Stimulated activated CD8-positive, alpha-beta memory T cell treated with anti-CD3 and anti-CD28 coated beads, Interleukin-4, amount 100 ng/mL, for 24 hours (primary cell): ENCODE measurements around the gene PTPRN2.
"Not testable (repeated sequence)": the region's sequence is repeated elsewhere in the genome, so short reads cannot be mapped to it uniquely, and the experiment has no call there.

Experiments
- DNase-seq: peaks from one replicate; pipeline ENCODE4 v3.0.0-alpha.2; 2020; ENCODE audit warnings: low read depth

Gene PTPRN2

DNA sequence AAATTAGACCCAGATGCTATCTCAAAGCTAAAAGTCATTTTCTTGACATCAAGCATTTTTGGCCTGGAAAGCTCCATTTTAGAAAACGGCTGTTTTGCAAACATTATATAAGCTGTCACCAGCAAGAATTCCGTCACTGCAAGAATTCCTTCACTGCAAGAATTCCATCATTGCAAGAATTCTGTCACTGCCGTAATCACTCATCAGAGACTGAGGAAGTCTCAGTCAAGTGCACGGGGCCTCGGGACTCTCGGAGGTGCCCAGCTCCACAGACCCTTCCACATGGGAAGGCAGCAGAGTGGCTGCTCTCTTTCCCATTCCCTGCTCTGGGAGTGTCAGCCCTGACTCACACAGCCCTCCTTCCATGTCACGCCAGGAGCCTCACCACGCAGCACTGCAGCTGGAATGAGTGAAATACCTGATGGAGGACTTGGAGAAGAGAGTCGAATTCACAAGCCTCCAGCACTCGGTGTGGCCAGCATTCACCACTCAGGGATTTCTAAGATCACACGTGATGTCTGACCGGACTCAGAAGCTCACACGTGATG is 168.3 kb downstream of the PTPRN2 start:
- no peak for DNase-seq

DNA sequence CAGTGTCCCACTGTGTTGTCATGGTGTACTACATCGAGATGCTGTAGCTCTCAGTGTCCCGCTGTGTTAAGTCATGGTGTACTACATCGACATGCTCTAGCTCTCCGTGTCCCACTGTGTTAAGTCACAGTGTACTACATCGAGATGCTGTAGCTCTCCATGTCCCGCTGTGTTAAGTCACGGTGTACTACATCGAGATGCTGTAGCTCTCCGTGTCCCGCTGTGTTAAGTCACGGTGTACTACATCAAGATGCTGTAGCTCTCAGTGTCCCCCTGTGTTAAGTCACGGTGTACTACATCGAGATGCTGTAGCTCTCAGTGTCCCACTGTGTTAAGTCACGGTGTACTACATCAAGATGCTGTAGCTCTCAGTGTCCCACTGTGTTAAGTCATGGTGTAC is 169.2 kb downstream of the PTPRN2 start:
- DNase-seq, result not testable (repeated sequence)

DNA sequence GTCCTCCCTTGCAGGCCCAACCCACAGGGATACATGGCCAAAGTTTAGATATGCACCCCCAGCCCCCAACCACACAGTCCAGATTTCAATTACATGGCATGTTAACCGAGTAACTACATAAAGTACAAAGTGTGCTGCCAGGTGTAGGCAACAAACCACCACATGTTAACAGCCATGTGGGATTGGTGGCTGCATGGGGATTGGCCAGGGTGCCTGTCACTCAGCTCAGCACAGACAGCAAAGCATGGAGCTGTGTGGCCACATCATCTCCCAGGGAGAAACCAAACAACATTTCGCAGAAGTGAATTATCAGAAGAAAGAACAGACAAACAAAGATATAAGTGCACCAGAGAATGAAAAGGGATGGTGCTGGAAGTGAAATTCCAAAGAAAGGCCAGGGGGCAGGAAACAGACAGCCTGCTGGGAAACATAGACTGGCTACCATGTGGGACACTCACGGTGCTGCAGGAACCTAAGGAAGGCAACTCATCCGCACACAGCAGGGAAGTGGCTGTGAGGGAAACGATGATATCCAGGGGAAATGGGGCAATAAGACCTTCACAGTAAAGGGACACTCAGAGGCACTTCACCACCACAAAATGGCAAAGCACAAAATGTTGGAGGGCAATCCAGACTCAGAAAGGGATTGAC is 171.2 kb downstream of the PTPRN2 start:
- DNase-seq, result no peak

DNA sequence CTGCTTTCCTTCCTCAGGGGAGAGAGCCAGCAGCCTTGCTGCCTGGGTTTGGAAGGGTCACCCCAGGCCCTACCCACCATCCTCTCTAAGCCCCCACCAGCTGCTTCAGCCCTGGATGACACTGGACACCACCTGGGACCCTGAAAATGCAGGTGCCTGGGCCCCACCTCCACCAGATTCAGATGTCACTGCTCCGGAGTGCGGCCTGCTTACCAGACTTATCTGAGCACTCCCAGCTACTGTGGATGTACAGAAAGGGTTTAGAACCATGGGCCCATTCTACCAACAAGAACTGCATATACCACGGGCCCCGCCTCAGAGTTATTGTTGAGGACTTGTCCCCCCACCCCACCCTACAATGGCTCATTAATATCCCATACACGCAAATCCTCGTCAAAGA is 172.3 kb downstream of the PTPRN2 start:
- no peak for DNase-seq

DNA sequence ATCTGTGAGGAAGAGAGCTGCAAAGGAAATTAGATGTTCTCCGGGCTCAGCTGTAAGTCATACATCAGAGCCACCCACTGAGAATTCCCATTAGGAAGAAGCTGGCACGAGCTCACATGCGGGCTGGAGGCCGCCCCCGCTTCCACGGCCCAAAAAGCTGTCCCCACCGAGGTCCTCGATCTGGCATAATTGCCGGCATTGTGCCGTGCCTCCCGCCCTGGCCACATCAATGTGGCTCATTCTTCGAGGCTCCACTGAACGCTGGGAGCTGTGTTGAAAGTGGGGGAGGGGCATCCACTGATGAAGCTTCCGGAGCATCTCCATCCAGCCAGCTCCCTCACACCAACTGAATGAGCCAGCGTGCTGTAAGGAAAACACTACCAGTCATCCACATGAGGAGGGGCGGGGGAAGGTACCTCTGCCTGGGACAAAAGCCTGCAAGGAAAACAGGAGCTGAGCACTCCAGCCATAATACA is 173.1 kb downstream of the PTPRN2 start:
- DNase-seq, result no peak

DNA sequence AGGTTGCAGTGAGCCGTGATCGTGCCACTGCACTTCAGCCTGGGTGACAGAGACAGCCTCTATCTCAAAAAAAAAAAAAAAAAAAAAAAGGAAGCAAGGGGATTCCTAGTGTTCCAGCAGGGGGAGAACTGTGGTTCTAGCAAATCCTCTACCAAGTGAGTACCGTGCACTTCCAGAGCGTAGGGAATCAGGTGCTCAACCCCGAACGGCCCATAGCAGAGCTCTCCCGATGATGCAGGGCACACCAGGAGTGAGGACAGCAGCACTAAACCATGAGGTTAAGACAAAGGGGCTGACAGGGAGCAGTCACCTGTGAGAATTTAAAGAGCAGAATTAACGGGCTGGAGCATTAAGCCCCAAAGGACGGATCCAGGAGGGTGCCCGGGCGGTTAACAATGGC is 173.6 kb downstream of the PTPRN2 start:
- no peak for DNase-seq

DNA sequence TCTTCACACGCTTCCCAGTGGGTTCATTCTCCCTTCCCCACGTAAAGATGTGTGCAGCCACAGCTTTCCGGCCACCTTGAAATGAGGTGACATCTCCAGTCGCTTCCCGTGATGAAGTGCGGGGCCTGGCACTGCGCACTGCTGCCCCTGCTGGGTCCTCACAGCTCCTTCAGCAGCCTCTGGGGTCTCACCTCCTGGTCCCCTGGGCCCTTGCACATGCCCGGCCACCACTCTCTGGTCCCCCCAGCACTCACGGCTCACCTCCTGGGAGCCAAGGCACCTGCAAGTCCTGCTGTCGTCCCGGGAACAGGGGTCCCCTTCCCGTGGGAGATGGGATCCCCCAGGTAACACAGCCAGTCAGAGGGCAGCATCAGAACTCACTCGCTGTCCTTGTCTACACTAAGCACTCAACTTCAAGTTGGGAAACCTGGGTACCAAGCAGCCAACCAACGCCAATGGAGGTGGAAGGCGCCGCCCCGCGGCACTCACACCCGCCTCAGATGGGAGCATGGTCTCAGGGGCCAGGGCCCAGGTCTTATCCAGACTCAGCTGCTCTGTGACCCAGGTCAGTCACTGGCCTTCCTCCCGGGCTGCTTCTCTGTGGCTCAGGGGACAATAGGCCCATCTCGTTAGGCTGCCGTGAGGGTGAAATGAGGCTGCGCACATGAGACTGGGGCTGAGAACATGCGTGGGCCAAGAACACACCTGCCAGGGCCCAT is 176.2 kb downstream of the PTPRN2 start:
- no peak for DNase-seq

DNA sequence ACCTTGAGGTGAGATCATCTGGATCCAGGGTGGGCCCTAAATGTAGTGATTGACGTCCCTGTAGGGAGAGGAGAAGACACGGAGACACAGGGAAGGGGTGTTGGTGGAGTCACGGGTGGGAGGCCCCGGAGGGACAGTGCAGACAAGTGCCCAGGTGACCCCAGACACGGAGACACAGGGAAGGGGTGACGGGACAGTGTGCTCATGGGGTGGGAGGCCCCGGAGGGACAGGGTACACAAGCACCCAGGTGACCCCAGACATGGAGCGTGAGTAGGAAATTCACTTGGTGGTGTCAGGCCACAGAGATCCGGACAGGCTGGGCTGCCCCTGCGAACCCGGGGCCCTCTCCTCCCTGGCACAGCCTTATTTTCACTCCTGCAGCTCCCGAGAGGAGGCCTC is 176.9 kb downstream of the PTPRN2 start:
- no peak for DNase-seq

DNA sequence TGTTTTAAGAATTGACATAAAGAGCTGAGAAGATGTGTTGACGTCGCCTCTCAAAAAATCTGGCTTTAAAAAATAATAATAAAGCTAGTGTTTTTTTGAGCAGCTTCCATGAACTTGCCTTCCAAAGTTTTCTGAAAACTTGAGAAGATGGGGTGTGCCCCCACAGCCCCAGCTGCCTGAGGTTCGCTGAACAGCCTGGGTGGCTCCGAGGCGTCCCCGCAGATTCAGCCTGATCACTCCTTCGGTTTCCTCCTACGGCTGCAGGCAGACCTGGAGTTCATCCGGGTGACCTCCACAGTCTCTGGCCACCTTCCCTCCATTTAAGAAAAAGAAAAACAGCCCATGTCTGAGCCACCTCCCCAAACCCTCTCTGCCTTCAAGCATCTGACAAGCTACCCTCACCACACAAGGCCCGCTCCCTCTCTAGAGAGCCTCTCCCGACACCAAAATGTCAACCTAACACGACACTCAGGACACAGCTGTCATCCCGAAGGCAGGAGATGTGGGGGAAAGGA is 177.8 kb downstream of the PTPRN2 start:
- DNase-seq, result no peak

DNA sequence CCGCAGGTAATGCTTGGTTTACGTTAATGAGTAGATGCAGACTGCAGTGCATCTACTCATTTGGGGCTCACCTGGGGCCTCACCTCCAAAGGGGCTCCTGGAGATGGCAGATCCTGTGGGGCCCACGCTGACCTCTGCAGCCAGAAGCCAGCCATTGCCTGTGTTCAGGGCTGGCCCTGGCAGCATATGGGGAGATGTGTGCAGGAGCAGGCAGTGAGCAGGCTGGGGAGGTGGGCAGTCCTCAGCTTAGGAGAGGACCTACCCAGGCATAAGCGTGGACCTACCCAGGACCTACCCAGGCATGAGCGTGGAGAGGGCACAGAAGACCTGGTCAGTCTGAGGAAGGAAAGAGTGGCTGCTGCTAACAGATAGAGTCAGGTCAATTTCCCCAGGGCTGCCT is 178.5 kb downstream of the PTPRN2 start:
- DNase-seq, result no peak

DNA sequence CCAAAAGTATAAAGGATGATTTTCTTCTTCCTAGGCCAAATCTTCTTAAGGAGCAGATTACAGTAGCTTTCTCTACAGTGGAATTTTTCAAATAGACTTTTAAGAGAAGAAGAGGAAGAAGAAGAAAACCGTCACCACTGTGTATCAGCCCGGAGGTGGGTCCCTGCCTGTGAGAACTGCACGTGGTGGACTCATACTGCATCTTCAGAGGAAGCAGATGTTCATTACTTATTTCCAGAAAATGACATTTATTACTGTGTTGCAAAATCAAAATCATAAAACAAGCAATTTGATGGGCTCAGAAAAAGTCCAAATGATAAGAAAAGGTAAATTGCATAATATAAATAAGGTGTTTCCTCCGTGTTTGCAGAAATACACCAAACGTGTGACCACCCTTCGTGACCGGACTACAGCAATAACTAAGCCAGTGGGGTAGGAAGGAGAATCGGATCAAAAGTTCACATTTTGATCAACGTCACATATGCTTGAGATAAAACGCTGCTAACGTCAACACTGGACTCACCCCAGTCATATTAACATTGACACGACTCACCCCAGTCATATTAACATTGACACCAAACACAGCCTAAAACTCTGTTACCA is 179.2 kb downstream of the PTPRN2 start:
- no peak for DNase-seq

DNA sequence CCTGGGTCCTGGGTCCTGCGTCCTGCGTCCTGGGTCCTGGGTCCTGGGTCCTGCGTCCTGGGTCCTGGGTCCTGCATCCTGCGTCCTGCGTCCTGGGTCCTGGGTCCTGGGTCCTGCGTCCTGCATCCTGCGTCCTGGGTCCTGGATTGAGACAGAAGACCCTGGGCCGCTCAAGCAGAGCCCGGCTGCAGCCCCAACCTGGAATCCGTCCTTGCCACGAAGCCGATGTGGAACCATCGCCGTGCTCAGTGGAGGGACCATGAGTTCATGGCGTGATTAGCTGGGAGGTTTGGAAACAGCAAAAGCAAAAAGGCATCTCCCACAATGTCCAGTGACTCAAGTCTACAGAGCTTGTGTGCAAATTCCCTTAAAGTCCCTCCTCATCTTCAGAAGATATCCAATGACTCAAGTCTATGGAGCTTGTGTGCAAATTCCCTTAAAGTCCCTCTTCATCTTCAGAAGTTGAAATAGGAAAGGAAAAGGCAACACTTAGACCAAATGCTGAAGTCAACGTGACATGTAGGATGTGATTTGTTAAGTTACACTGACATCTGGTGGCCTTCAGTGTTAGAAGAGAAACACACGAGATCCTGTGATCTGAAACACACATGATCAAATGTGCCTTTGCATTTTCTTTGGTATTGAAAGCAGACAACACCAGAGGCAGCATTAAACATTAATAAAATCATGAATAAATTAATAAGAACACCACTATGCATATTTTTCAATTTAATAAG is 179.9 kb downstream of the PTPRN2 start:
- no peak for DNase-seq

DNA sequence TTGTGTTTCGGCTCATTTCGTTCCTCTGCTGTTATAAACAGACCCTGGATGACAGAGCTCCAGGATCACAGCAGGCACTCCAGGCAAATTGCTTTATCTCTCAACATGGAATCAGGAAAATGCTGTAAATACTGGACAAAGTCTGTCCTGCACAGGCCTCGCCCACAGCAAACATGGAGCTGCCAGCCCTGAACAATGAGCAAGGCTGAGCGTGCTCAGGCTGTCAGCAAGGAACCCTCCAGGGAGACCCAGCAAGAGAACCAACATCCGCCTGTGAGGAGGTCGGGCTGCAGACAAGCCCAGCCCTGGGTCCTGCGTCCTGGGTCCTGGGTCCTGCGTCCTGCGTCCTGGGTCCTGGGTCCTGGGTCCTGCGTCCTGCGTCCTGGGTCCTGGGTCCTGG is 180.8 kb downstream of the PTPRN2 start:
- DNase-seq, result no peak

DNA sequence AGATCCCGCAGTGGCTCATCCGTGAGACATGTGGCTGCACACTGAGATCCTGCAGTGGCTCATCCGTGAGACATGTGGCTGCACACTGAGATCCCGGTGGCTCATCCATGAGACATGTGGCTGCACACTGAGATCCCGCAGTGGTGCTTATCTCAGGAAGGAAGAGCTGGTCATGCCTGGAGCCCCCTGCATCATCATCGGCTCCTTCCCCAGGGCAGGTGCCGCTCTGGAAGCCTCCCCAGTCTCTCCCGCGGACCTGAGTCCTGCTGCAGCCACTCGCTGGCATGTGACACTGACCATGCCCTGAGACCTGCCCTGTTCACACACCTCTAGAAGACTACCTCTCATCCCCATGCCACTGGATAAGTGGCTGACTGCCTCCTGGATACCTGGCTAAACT is 181.3 kb downstream of the PTPRN2 start:
- DNase-seq, result no peak

DNA sequence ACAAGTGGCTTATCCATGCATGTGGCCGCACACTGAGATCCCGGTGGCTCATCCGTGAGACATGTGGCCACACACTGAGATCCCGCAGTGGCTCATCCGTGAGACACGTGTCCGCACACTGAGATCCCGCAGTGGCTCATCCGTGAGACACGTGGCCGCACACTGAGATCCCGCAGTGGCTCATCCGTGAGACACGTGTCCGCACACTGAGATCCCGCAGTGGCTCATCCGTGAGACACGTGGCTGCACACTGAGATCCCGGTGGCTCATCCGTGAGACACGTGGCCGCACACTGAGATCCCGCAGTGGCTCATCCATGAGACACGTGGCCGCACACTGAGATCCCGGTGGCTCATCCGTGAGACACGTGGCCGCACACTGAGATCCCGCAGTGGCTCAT is 181.9 kb downstream of the PTPRN2 start:
- not testable (repeated sequence) for DNase-seq

DNA sequence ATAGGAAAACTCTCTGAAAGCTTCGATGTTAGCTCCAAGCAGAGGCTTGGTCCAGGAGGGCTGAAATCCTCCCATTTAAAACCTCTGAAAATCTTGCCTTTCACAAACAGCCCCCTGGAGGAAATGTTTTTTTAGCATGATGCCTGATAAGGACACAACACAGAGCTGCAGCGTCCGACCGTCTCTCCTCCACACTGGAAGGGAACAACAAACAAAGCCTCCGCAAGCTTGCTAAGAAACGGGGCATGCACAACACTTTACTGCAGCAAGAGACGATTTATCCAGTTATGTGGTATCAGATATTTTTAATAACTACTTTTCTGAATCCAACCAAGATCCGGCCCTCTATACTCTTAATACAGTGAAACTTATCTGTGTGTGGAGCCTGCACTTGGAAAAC is 182.3 kb downstream of the PTPRN2 start:
- no peak for DNase-seq

DNA sequence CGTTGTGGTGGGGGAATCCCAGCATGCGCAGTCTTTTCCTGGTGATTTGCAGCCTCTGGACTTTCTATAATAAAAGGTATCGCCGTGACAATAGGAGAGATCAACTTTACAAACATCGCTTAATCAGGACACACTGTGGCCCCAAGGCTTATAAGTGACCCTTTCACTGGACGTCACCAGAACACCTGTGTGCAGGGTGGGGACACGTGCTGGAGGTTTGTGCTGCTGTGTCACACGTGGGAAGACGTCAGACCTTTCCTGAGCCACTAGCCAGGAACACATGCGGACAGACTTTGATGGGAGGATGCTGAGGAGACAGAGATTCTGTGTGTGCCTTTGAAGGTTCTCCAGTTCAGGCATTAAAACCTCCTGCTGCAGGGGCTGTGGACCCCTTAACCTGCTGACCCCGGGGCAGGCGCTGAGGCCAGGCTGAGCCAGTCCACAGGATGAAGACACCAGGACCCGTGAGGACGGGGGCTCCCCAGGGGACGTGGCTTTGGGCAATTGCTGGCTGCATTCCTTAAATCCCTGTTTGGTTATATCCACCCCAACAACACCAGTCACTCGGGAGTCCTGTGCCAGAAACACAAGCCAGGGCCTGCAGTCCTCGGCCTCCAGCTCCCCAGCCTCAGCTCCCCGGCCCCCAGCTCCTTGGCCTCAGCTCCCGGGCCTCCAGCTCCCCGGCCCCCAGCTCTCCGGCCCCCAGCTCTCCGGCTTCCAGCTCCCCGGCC is 183.4 kb downstream of the PTPRN2 start:
- DNase-seq, result no peak

DNA sequence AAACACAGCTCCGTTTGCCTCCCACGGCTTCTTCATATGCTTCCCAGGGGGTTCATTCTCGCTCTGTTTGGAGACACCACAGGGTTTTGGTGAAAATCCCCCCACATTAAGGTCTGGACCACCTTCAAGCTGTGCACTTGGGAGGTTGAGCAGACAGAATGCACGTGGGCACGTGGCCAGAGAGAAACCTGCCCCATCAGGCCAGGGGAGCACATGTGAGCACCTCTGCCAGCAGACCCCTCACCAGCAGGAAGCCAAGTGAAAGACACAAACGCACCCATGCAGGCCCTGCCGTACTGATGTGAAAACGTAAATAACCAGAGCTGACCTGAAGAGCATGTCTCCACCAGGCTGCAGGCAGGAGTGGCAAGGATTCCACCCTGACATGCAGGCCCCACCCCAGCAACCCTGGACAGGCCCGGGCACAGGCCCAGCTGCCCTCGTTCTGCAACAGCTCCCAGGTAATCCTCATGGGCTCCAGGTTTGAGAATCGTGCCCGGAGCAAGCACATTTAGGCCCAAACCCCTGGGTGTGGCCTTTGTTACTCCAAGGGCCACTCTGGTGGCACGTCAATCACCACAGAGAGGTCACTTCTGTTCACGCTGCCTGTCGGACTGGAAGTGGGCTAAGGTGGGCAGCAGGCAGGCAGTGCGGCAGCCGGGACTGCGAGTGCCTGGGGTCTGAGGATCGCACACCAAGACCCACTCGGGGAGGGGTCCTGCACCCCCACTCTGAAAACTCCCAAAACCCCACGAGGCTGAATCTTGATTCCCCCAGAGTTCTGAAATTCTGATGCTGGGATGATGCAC is 184.4 kb downstream of the PTPRN2 start:
- no peak for DNase-seq

DNA sequence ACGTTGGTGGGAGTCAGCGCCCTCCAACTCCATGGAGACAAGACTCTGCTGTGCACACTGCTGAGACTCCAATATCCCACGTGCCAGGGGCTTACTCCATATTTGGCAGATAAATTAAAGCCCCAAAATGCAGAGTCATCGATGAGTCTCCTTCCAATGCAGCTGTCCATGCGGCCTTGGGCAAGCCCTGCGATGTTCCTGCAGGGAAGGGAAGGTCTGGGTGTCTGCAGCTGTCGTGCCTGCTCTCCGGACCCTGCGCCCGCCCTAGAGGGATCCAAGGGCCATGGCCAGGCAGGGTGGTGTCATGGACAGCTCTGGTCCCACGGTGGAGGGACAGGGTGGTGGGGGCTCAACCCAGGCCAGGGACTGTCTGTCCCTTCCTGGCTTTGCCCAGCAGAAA is 185.2 kb downstream of the PTPRN2 start:
- DNase-seq, result no peak

DNA sequence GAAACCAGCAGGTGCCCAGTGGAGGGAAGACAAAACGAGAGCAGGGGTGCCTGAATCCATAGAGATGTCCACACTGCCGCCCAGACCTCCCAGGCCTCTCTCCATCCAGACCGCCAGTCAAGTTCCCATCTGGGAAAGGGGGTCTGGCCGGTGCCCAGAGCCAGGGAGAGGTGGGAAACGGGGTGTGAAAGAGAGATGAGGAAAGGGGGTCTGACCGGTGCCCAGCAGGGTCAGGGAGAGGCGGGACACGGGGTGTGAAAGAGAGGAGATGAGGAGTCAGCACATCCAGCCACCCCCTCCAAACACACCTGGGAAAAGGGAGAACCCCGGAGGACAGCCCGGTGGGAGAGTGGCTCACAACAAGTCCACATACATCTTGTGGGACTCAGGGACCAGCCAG is 185.8 kb downstream of the PTPRN2 start:
- DNase-seq, result no peak

DNA sequence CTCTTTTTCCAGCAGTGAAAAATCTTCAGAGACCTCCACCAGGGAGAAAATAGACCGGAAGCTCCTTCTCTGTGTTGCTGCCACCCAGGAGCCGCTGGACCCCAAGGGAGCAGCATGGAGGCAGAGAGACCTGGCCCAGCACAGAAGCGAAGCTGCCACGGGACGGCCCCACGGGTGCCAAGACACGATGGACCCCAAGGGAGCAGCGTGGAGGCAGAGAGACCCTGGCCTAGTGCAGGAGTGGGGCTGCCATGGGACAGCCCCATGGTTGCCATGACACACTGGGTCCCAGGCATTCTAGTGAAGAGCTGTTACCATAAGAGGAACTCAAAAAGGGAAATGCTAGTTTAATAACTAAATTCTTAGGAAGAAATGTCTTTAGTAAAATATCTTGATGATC is 186.3 kb downstream of the PTPRN2 start:
- DNase-seq, result no peak
